B cell (primary cell): ENCODE measurements around the gene ZCCHC2.

ENCODE experiments used
- EZH2 ChIP-seq: IDR thresholded peaks from 2 replicates; pipeline ENCODE4 v1.6.1; 2012; ENCODE audit warnings: borderline replicate concordance, low read depth, mild to moderate bottlenecking, moderate library complexity, low read length; ENCODE audit not compliant: insufficient read depth, poor library complexity, severe bottlenecking
- TF ChIP-seq, protein P1 (sequence below): fragments of 200-600 bp; IDR thresholded peaks from one replicate; pipeline ENCODE4 v1.8.0; 2022; ENCODE audit warnings: antibody characterized with exemption, mild to moderate bottlenecking

DNA sequence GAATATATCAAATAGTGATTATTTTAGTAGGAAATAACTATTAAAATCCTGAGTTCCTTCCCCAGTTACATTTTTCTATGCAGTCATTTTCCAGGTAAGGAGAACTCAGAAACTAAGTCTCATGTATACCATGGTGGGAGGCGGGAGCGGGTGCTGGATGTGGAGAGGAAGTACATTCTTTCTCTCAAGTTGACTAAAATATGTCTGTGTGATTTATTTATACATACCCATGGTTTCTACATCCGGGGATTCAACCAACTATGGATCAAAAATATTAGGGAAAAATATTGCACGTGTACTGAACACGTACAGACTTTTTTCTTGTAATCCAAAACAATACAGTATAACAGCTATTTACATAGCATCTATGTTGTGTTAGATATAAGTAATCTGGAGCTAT is 6.8 kb downstream of the ZCCHC2 start:
- TF ChIP-seq, protein P1, sequence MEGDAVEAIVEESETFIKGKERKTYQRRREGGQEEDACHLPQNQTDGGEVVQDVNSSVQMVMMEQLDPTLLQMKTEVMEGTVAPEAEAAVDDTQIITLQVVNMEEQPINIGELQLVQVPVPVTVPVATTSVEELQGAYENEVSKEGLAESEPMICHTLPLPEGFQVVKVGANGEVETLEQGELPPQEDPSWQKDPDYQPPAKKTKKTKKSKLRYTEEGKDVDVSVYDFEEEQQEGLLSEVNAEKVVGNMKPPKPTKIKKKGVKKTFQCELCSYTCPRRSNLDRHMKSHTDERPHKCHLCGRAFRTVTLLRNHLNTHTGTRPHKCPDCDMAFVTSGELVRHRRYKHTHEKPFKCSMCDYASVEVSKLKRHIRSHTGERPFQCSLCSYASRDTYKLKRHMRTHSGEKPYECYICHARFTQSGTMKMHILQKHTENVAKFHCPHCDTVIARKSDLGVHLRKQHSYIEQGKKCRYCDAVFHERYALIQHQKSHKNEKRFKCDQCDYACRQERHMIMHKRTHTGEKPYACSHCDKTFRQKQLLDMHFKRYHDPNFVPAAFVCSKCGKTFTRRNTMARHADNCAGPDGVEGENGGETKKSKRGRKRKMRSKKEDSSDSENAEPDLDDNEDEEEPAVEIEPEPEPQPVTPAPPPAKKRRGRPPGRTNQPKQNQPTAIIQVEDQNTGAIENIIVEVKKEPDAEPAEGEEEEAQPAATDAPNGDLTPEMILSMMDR, result no peak
- TF ChIP-seq EZH2, result no peak
